Loucy (cell line): ENCODE results near the gene TMEM170A.

Experiments
- H2AFZ ChIP-seq: fragments of 200-600 bp; sonication (generic); 2 replicates; pipeline ENCODE4 v1.6.0; 2016; ENCODE audit warnings: antibody characterized with exemption, mild to moderate bottlenecking, low read length, moderate library complexity
- H3F3A ChIP-seq: fragments of 200-600 bp; 2 replicates; pipeline ENCODE4 v1.6.0; 2016; ENCODE audit warnings: antibody characterized with exemption, low read depth, mild to moderate bottlenecking
- H3K27me3 ChIP-seq: fragments of 200-600 bp; sonication (generic); 2 replicates; pipeline ENCODE4 v1.6.1; 2014; ENCODE audit warnings: low read length, mild to moderate bottlenecking; ENCODE audit not compliant: insufficient read depth, poor library complexity, severe bottlenecking
- H3K36me3 ChIP-seq: fragments of 200-600 bp; sonication (generic); 2 replicates; pipeline ENCODE4 v1.6.1; 2016; ENCODE audit warnings: low read length; ENCODE audit not compliant: insufficient read depth
- H3K4me1 ChIP-seq: fragments of 200-600 bp; sonication (generic); 2 replicates; pipeline ENCODE4 v1.5.1; 2014; ENCODE audit warnings: low read length, mild to moderate bottlenecking; ENCODE audit not compliant: insufficient read depth, poor library complexity, severe bottlenecking
- H3K4me2 ChIP-seq: fragments of 200-600 bp; sonication (generic); 2 replicates; pipeline ENCODE4 v1.6.0; 2014; ENCODE audit warnings: antibody characterized with exemption, low read length, low read depth, mild to moderate bottlenecking; ENCODE audit not compliant: poor library complexity, severe bottlenecking
- H3K4me3 ChIP-seq: fragments of 200-600 bp; sonication (generic); 2 replicates; pipeline ENCODE4 v1.5.1; 2014; ENCODE audit warnings: low read length, mild to moderate bottlenecking, mixed read lengths; ENCODE audit not compliant: poor library complexity, severe bottlenecking
- H3K79me2 ChIP-seq: fragments of 200-600 bp; sonication (generic); 2 replicates; pipeline ENCODE4 v1.6.1; 2014; ENCODE audit warnings: low read length; ENCODE audit not compliant: insufficient read depth
- H3K9ac ChIP-seq: fragments of 200-600 bp; sonication (generic); 2 replicates; pipeline ENCODE4 v1.6.0; 2014; ENCODE audit warnings: mild to moderate bottlenecking, low read depth, low read length, moderate library complexity; ENCODE audit not compliant: poor library complexity, severe bottlenecking
- H3K9me2 ChIP-seq: fragments of 200-600 bp; sonication (generic); replicated peaks from 2 replicates; pipeline ENCODE4 v1.6.1; 2016; ENCODE audit warnings: low read depth, low read length, mixed read lengths
- H3K9me3 ChIP-seq: fragments of 200-600 bp; sonication (generic); 2 replicates; pipeline ENCODE4 v1.6.1; 2014; ENCODE audit warnings: mild to moderate bottlenecking, antibody characterized with exemption, low read length, low read depth; ENCODE audit not compliant: insufficient read depth
- H4K20me1 ChIP-seq: fragments of 200-600 bp; sonication (generic); 2 replicates; pipeline ENCODE4 v1.6.0; 2014; ENCODE audit warnings: antibody characterized with exemption, low read length, mild to moderate bottlenecking; ENCODE audit not compliant: insufficient read depth, poor library complexity, severe bottlenecking
- CTCF ChIP-seq: fragments of 200-600 bp; sonication (generic); conservative IDR thresholded peaks from 2 replicates; pipeline ENCODE4 v1.5.1; 2014; ENCODE audit warnings: mild to moderate bottlenecking, antibody characterized with exemption, low read length
- EZH2phosphoT487 ChIP-seq: fragments of 200-600 bp; IDR thresholded peaks from 2 replicates; pipeline ENCODE4 v1.6.1; 2018; ENCODE audit warnings: antibody characterized with exemption, mild to moderate bottlenecking, moderate library complexity, borderline replicate concordance

TMEM170A gene

GRCh38 chr16:75486676-75487313 lies 22.3 kb upstream of the TMEM170A start:
- H3K4me3 ChIP-seq = no peak overlapping the region
- no peaks in the 10 kb centered on the region for H3K9me3 ChIP-seq
- no peaks in the 10 kb centered on the region for H3K27me3 ChIP-seq
- H3K4me1 ChIP-seq = no peaks in the 10 kb centered on the region
- TF ChIP-seq CTCF (no peak), EZH2phosphoT487 (no peak)
- no peaks in the 10 kb centered on the region for H3K36me3 ChIP-seq
- no peak overlapping the region for H3K9ac ChIP-seq
- no peaks in the 10 kb centered on the region for H3K9me2 ChIP-seq
- H3K79me2 ChIP-seq = no peaks in the 10 kb centered on the region
- H2AFZ ChIP-seq = no peak overlapping the region
- H4K20me1 ChIP-seq = no peaks in the 10 kb centered on the region
- no peak overlapping the region for H3K4me2 ChIP-seq
- H3F3A ChIP-seq = no peaks in the 10 kb centered on the region

- H3K36me3 ChIP-seq = no peaks in the 10 kb centered on the region
- no peaks in the 10 kb centered on the region for H3K4me1 ChIP-seq
- H3K79me2 ChIP-seq = no peaks in the 10 kb centered on the region
- H3K27me3 ChIP-seq = no peaks in the 10 kb centered on the region
- H2AFZ ChIP-seq = no peak overlapping the region
- no peaks in the 10 kb centered on the region for H3F3A ChIP-seq
- no peaks in the 10 kb centered on the region for H3K9me3 ChIP-seq
- H3K4me2 ChIP-seq = no peak overlapping the region
- H3K4me3 ChIP-seq = no peak overlapping the region
- H3K9ac ChIP-seq = no peak overlapping the region
- H3K9me2 ChIP-seq = no peaks in the 10 kb centered on the region
- TF ChIP-seq EZH2phosphoT487 = no peak
- TF ChIP-seq CTCF = no peak
- no peaks in the 10 kb centered on the region for H4K20me1 ChIP-seq
Observed at GRCh38 chr16:75486014-75486675, 21.7 kb upstream of the TMEM170A start.

GRCh38 chr16:75485230-75486013 lies 20.9 kb upstream of the TMEM170A start:
- TF ChIP-seq CTCF (no peak), EZH2phosphoT487 (no peak)
- no peak overlapping the region for H3K9ac ChIP-seq
- H3K36me3 ChIP-seq = no peaks in the 10 kb centered on the region
- no peaks in the 10 kb centered on the region for H3K27me3 ChIP-seq
- H3K4me2 ChIP-seq = no peak overlapping the region
- H3K4me1 ChIP-seq = no peaks in the 10 kb centered on the region
- H3F3A ChIP-seq = no peaks in the 10 kb centered on the region
- no peak overlapping the region for H2AFZ ChIP-seq
- H4K20me1 ChIP-seq = no peaks in the 10 kb centered on the region
- H3K79me2 ChIP-seq = no peaks in the 10 kb centered on the region
- no peaks in the 10 kb centered on the region for H3K9me3 ChIP-seq
- no peaks in the 10 kb centered on the region for H3K9me2 ChIP-seq
- H3K4me3 ChIP-seq = no peak overlapping the region
